Amniotic epithelial cell (primary cell): ENCODE measurements around the gene PLEKHG3.

Source experiments
- DNase-seq: peaks from one replicate; pipeline ENCODE4 v3.0.0-alpha.2; 2010; ENCODE audit warnings: low read depth

PLEKHG3 gene

DNA sequence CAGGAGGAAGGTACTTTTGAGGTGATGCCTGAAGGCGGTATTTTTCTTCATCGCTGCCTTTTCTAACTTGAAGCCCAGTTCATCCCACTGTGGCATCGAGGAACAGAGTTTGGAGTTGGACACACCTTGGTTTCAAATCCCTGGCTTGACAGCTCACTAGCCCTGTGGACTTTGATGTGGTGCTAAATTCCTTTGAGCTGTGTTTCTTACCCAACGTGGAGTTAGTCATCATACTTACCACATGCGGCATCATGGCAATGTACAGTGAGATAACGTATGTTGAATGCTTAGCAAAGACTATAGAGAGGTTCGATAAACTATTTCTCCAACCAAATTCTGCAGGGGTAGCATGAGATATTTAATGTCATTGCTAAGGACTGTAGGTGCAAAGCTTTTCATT lies 3.4 kb downstream of the PLEKHG3 start:
- DNase-seq = peak; percentile 93

DNA sequence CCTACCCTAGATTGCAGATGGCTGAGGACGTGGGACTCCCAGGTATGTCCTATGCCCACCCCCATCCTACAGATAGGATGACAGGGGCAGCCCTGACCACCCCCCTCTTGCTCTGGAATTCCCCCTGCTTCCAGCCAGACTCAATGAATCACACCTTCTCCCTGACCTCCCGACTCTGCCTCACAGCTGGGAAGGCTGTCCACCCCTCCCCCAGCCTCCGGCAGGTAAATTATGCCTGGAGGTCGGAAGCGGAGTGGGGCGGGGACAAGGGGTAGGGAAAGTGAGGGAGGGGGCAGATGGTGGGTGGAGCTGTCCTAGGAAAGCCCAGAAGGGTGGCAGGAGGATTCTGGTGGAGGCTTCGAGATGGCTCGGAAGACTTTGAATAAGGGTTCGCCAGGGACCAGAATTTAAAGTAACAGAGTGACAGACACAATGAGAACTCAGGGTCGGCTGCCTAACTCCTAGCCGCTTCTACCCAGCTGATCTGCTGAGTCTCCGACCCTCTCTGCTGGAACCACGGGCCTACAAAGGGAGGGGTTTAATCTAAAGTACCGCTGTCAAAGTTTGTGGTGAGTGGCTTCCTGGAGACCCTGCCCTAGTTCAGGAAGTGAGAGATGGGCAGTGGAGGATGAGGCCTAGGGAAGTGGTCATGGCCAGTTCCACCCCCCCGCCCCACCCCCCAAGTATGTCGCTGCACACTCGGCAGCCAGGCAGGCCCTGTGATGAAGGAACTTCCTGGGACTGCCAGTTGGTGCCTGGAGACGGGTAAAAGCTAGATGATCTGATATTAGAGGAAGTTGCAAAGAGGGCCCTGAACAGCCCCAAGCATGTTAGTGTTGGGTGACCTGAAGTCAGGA lies 4.2 kb downstream of the PLEKHG3 start:
- DNase-seq = peak; percentile 61

DNA sequence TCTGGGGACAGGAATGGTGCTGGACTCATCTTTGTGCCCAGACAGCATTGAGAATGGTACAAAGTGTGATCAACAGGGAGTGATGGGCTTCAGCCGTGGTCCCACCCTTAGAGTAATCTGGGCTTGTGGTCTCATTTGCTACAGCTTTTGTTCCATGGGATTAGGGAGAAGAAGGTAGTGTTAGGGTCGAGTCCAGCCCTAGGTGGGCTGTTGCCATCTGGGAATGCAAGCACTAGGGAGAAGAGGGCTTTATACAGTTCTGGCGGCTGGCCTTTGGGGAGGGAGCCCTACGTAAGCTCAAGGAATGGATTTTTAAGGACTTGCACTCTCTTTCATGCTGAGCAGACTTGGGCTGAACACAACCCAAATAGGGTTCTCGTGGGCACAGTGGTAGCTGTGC lies 4.9 kb downstream of the PLEKHG3 start:
- DNase-seq = no peak

DNA sequence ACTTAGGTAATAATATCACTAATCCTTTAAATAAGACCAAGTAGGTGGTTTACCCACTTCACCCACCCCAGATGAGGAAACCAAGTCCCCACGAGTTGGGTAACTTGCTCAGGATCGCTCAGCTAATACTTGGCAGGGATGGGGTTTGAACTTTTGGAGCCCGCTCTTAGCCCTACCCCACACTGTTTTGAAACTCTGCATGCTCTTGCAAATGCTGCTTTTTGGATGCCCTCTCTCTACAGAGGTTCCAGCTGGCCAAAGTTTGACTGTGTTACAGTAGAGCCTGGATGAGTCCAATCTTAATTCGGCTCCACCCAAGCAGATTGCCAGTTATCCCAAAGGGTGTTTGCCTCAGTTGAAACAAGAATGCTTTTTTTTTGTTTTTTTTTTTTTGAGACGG lies 6.8 kb downstream of the PLEKHG3 start:
- DNase-seq = no peak

DNA sequence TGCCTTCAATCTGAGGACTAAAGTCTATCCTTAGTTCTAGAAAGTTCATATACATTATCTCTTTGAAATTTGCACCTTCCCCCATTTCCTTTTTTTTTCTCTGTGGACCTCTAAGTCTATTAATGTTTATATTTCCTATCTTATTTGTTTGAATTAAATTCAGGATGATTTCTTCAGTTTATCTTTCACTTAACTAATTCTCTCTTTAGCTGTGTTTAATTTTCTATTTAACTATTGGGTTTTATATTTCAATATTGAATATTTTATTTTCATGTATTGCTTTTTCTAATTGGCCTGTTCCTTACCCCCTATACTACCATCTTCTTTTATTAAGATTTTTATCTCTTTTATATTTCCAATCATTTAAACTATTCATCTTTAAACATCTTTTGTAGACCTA lies 9.5 kb downstream of the PLEKHG3 start:
- no peak for DNase-seq

DNA sequence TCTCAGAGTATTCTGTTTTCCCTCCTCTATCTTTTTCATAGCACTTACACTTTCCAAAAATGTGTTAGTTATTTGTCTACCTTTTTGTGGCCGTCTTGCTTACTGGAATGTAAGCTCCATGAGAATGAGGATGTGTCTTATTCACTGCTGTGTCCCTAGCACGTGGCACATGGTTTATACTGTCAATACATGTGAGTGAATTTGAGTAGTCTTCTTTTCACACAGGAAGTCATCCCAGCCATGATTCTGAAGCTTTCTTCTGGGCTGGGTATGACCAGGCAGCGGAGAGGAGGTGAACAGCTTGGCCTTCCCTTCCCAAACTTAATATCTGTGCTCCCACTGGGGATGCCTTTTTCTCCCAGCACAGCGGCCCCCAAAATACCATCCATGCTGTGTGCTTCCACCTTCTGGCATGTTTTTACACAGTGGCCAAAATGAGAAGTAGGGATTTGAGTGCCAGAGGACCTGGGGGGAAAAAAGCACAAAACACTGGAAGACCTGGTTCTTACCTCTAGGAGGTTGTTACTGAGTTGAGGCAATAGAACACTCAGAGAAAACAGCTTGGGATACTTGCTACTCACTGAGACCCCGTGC lies 10.3 kb downstream of the PLEKHG3 start:
- DNase-seq = no peak

DNA sequence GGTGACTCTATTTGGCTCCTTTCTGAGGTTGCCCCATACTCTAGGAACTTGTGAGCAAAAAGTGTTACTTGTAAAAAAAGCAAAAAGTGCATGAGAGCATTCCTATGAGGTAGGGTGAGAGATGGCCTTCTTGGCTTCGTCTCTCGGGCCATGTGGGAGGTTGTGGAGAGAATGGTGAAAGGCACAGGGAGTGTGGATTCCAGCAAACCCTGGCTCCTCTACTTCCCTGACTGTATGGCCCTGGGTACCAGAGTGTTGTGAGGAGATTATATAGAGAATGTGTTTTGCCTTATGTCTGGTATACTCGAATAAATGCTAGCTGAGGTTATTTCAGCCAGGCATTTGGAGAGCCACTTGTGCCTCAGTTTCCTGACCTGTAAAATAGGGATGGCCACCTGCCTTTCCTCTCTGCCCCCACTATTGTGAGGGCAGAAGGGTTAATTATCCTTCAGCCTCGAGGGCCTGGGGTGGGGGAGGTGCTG lies 11.0 kb downstream of the PLEKHG3 start:
- no peak for DNase-seq

DNA sequence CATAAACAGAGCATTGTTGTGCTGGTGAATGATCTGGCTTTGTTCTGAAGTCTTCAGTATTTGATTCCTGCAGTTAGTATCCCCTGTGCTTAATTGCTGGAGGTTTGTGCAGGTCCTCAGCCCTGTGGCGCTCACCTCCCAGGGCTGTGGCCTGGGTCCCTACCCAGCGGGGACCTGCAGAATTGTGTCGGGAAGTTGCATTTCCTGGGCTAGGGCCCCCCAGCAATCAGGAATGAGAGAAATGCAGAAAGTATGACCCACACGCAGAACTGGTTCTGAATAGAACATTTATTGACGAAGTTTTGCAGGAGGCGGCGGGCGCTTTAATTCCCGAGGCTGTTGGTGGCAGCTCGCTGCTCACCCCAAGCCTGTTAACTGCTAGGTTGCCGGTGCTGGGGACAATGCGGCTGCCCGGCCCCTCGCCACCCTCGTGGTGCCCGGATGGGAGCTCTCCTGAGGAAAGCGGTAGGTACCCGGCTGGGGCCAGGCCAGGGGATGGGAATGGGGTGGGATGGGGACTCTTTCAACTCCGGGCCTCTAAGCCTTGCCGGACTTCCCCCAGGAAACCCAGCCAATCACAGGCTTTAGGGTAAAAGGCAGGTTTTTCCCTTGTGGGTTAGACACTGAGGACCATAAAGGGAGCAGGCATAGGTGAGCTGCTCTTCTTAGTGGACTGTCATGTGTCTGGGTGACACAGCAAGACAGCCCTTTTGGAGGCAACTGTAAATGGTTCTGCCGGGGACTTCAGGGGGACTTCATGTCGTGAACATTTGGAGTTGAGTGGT lies 11.6 kb downstream of the PLEKHG3 start:
- DNase-seq = no peak

DNA sequence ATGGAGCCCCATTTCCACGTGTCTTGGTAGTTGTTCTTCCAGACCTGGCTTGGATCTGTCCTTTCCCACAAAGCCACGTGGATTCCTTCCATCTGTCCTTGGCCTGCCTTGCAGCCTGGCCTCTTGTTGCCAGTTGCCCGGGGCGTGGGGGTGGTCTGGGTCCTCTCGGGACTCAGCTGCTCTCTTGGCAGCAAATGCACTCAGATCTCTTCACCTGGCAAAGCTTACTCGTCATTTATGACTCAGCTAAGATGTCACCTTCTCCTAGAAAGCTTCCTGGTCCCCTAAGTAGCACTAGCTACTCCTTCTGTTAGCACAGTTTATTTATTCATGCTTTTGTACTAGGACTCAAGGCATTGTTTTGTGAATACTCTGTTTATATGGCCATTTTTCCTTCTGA lies 13.6 kb downstream of the PLEKHG3 start:
- DNase-seq = no peak

DNA sequence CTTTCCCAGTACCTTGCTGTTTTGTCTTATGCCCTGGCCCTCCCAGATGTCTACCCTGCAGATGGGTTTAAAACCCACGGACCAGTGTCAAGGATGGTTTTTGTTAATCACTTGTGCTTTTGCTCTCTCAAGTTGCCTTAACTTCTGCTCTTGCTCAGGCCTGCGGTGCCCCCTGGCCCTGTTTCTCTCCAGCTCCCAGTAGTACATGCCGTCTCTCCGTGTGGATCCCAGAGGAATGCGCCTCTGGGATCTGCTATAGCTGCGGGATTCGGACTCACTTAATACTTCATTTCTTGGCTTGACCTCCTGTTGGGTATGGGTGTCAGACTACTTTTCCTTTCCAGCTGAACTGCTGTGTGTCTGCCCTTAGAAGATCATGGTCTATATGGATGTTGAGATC lies 14.5 kb downstream of the PLEKHG3 start:
- DNase-seq = no peak

DNA sequence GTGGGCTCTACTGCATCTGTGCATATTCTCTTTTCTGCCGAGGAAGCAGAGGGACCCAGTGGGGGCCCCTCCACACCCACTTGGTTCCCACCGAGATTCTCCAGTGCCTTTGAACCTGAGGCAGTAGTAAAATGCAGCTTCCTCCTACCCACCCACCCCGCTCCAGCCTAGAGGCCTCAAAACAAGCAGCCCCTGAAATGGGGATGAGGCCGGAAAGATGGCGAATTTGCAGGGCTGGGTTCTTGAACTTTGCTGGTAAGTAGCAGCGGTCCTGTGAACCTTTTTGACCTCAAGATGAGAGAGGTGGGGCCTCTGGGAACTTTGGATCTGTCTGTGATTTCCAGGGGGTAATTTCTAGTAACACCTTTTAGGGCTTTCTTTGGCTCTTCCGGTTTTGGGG lies 15.4 kb downstream of the PLEKHG3 start:
- no peak for DNase-seq

DNA sequence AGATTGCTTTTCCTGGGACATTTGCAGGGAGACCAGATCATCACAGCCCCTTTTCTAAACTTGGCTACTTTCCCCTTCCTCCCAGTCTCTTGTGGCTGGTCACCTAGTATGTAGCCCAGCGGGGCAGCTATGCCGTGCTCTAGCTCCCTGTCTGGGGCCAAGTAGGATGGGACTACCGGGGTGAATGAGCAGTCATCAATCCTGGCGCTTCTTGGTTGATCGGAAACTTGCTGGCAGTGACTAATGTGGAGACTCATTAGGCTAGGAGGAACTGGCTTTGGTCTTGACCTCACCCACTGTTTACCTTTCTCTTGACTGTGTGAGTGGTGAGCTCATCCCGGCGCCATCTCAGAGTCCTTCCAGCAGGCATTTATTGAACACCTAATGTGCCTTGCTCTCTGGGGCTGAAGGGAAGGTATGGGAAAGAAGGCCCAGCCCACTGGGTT lies 15.9 kb downstream of the PLEKHG3 start:
- peak; percentile 71 for DNase-seq

DNA sequence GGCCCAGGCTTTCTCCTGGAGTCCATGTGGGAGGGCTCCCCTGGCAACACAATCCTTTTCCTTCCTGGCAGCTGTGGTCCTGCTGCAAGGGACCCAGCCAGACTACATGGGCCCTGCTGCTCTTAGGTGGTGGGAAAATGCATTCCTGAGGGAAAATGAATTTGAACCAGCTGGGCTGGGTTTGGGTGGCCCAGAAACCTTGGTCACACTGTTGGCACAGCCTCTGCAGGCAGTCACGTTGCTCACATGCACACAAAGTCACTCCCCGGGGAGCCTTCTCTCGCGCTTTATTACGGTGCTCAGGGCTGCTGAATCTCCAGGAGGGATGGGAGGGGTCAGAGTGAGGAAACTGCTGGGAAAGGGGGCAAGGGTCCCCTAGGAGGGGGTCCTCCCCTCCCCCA lies 17.2 kb downstream of the PLEKHG3 start:
- DNase-seq = no peak

DNA sequence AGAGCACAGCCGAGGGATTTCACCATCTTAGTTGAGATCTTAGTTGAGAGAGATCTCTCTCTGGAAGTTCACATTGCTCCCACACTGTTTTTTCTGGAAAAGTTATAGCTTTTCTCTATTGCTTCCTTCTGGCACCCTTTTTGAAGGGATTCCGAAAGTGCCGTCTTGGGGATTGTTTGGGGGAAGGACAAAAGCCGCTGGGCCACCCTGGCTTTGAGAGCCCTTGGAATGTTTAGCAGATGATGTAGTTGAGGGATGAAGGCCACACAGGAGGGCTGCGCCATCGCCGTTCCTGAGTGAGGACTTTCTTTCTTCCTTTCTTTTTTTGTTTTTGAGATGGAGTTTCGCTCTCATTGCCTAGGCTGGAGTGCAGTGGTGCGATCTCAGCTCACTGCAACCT lies 17.7 kb downstream of the PLEKHG3 start:
- no peak for DNase-seq

DNA sequence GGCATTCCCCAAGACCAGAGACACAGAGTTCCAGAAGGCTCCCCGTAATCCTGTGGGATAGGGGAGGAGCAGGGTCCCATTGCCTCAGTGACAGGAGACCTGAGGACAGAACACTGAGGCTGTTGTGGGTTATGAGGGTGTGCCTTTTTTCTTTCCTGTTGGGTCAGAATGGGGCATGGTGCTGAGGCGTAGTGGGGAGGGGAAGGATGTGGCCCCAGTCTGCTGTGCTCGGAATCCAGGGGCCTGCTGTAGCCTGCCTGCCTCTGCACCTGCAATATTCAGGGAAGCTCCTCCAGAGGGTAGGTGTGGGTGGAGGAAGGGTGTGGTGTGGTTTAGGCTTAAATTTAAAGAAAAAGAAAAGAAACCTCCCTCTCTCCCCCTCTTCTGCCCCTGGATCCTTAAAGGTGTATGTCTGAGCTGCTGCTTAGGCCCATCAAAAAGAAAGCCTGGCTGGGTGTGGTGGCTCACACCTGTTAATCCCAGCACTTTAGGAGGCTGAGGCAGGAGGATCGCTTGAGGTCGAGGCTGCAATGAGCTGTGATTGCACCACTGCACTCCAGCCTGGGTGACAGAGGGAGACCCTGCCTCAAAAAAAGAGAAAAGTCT lies 18.7 kb downstream of the PLEKHG3 start:
- DNase-seq = no peak

DNA sequence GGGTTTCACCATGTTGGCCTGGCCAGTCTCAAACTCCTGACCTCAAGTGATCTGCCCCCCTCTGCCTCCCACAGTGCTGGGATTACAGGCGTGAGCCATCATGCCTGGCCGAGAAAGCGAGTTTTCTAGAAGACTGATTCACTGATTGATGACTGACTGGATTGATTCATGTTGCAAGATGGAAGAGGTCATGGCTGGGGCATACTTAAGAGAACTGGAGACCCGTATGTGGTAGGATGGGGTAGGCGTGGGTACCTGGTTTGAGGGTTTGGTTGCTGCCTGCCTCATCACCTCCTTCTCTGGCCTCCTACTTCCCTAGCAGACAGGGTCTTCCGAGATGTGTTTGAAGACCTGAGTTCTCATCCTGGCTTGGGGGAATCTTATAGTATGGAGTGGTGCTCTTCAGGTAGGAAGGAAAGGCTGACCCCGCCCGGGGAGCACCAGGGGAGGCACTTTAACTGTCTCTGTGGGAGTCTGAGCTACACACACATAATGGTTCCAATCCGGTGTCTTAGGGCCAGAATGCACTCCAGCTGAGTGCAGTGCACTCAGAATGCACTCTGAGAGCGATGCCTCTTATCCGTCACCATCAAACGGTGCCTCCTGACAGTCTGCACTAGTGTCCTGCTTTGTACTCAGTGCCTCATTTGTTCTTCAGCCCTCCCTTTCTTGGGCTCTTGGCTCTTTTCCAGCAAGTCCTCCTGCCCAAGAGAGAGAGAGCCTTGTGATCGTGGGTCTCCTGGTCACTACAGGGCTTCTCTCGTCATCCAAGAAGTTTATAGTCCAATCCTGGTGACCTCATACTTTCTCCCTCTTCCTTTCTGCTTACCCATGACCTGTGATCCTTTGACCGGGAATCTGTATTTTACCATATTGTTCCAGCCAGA lies 19.7 kb downstream of the PLEKHG3 start:
- DNase-seq = peak; percentile 68

DNA sequence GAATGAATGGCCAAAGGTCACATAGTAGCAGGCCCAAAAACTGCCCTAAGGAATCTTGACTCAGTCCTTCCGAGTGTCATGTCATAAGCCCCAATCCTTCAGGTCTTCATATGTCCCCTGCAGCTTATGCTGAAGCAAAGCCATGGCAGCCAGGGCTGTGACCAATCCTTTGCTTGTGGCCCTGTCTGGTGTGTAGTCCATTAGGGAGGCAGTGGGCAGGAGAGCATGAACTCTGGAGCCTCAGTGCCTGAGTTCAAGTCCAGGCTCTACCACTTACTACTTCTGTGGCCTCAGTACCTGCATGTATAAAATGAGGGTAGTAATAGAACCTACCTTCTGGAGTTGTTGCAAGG lies 20.3 kb downstream of the PLEKHG3 start:
- DNase-seq = no peak

DNA sequence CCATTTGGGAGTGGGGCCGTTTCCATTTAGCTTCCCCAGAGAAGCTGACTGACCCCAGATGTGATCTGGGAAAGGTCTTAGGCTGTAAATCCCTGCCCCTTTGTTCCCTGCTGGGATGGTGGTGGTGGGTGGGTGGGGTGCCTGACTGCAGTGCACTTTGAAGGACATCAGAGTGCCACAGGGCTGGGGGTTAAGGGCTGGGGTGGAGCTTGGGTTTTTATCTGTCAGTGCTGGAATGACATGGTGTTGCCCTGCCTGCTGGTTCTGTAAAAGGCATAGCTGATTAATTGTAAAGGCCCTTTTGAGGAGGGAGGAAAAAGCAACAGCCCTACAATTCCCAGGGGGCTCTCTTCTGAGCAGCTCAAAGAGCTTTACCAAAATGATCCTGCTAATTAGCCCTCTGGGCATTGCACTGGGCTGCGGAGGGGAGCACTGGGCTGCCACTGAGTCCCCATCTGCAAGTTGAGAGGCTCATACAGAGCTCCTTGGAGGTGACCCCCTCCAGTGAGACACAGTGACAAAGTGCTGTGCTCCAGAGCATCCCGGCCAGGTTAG lies 21.1 kb downstream of the PLEKHG3 start:
- no peak for DNase-seq

DNA sequence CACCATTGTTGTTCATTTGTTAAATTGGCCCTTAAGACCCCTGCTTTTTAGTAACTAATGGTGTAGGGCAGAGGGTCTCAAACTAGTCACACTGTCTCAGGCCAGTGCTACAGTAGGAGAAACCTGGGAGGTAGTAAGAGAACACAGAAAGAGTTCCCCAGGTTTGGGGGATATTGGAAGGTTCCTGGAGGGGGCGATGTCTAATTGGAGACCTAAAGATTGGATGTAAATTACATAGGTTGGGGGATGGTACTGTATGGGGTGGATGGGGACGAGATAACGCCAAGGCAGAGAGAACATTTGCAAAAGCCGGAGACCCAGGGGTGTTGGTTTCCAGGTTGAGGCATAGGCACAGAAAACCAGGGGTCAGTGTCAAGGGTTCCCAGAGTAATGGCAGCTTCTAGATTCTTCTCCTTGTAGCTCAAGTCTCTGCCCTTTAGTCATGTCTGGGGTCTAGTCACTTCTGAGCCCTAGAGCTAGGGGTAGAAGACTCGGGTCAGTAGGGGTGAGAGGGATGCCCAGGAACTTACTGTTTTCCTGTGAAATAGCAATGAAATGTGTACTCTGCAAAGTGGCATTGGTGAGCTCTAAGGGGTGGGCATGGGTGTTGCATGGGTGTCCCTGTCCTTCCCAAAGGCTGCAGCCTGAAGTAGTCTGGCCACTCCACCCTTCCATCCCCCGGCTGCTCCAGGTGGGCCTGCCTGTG lies 21.8 kb downstream of the PLEKHG3 start:
- no peak for DNase-seq

DNA sequence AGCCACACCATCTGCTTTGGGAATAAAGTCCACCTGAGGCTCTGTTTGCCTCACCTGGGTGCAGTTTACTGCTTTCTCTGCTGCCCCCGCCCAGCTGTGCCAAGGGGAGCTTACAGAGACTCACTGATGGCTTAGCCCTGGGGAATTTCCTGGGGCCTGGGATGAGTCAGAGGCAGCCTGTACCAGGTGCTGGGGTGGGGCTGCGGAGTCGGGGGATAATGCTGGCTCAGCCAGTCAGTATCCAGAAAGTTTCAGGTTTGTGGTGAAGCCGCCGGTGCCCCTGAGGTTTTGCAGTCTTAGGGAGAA lies 22.3 kb downstream of the PLEKHG3 start:
- DNase-seq = peak; percentile 83
